ENCODE results near the gene LMBR1L. TPM values are rescaled to one million over a fixed set of nuclear protein-coding genes. Genes with fewer than 3 reads are reported as not detected.
A peak's percentile ranks its signal among the peaks of the same experiment; 100 is the strongest.

LMBR1L gene
- total RNA-seq, 1 donor from 2014 or later: 105 TPM

GRCh38 chr12:49109641-49110463 is 795 bp downstream of the LMBR1L start:
- Mint-ChIP-seq H3K27ac (peak overlapping the region; percentile 98), H3K4me3 (peak overlapping the region; percentile 99), H3K36me3 (no peaks in the 10 kb centered on the region), H3K9me3 (no peaks in the 10 kb centered on the region), H3K4me1 (ENCODE audit: unreplicated experiment) (peaks cover 28% of the 10 kb centered on the region), H3K27me3 (no peaks in the 10 kb centered on the region)
- DNase-seq (ENCODE audit: extremely low spot score, unreplicated experiment): no peak
- TF ChIP-seq CTCF (conservative IDR thresholded peaks at IDR 0.05): no peak

- no peaks in the 10 kb centered on the region for H3K27me3 Mint-ChIP-seq
- H3K36me3 Mint-ChIP-seq: peaks cover 5% of the 10 kb centered on the region
- H3K4me1 Mint-ChIP-seq (ENCODE audit: unreplicated experiment): peaks cover 28% of the 10 kb centered on the region
- peak overlapping the region; percentile 99 for H3K4me3 Mint-ChIP-seq
- peak overlapping the region; percentile 98 for H3K27ac Mint-ChIP-seq
- no peaks in the 10 kb centered on the region for H3K9me3 Mint-ChIP-seq
- no peak for TF ChIP-seq CTCF (conservative IDR thresholded peaks at IDR 0.05)
- DNase-seq (ENCODE audit: extremely low spot score, unreplicated experiment): no peak
Observed at GRCh38 chr12:49108958-49109404, 1.7 kb downstream of the LMBR1L start.

- Mint-ChIP-seq H3K27ac (peak overlapping the region; percentile 92), H3K4me3 (peak overlapping the region; percentile 66)
Observed at GRCh38 chr12:49105504-49106084, 5.1 kb downstream of the LMBR1L start.

GRCh38 chr12:49104822-49105221 is 5.8 kb downstream of the LMBR1L start:
- H3K36me3 Mint-ChIP-seq: peaks cover 26% of the 10 kb centered on the region
- no peak overlapping the region for H3K4me3 Mint-ChIP-seq
- no peak for TF ChIP-seq CTCF (conservative IDR thresholded peaks at IDR 0.05)
- H3K4me1 Mint-ChIP-seq (ENCODE audit: unreplicated experiment): peaks cover 18% of the 10 kb centered on the region
- H3K9me3 Mint-ChIP-seq: no peaks in the 10 kb centered on the region
- no peaks in the 10 kb centered on the region for H3K27me3 Mint-ChIP-seq
- no peak overlapping the region for H3K27ac Mint-ChIP-seq
- no peak for DNase-seq (ENCODE audit: extremely low spot score, unreplicated experiment)

More at GRCh38 chr12:49105504-49106084, 5.1 kb downstream of the LMBR1L start:
- Mint-ChIP-seq H3K27me3 (no peaks in the 10 kb centered on the region), H3K36me3 (peaks cover 21% of the 10 kb centered on the region), H3K9me3 (no peaks in the 10 kb centered on the region), H3K4me1 (ENCODE audit: unreplicated experiment) (peaks cover 21% of the 10 kb centered on the region)
- no peak for TF ChIP-seq CTCF (conservative IDR thresholded peaks at IDR 0.05)
- no peak for DNase-seq (ENCODE audit: extremely low spot score, unreplicated experiment)

- no peaks in the 10 kb centered on the region for H3K9me3 Mint-ChIP-seq
- TF ChIP-seq CTCF (conservative IDR thresholded peaks at IDR 0.05): no peak
- DNase-seq (ENCODE audit: extremely low spot score, unreplicated experiment): no peak
- no peak overlapping the region for H3K27ac Mint-ChIP-seq
- H3K27me3 Mint-ChIP-seq: peaks cover 10% of the 10 kb centered on the region
- no peak overlapping the region for H3K4me3 Mint-ChIP-seq
- peaks cover 43% of the 10 kb centered on the region for H3K36me3 Mint-ChIP-seq
- no peaks in the 10 kb centered on the region for H3K4me1 Mint-ChIP-seq (ENCODE audit: unreplicated experiment)
Observed at GRCh38 chr12:49100380-49100779, 10.3 kb downstream of the LMBR1L start.

Data from type B pancreatic cell (in vitro differentiated cells).